Omental fat pad (tissue), 4 donors: ENCODE data around the gene ARX. TPM values are rescaled to one million over a fixed set of nuclear protein-coding genes. Genes with fewer than 3 reads are reported as not detected.

Source experiments
- ATAC-seq: fragments of 150-250 bp; one replicate; pipeline ENCODE4 v1.9.1; 2016; ENCODE audit warnings: mild to moderate bottlenecking, moderate library complexity; ENCODE audit not compliant: low FRiP score
- DNase-seq: peaks from one replicate; pipeline ENCODE4 v3.0.0-alpha.2; 2019; ENCODE audit warnings: low spot score
- total RNA-seq, 4 donors: library from RNA; depleted of rRNA; stranded (reverse); fragments of >200 nt; gene quantifications; one replicate each; pipeline ENCODE4 v1.1.0, GENCODE V29; 2016
- TF ChIP-seq, protein P1 (sequence below), 3 donors: fragments of 450-650 bp; IDR thresholded peaks; one replicate each; pipeline ENCODE4 v1.5.1; 2016 to 2017; ENCODE audit warnings: antibody characterized with exemption in 3 of 3, mild to moderate bottlenecking in 3 of 3, moderate library complexity in 2 of 3

ARX gene
- total RNA-seq, 4 donors from 2014 or later: not detected

DNA sequence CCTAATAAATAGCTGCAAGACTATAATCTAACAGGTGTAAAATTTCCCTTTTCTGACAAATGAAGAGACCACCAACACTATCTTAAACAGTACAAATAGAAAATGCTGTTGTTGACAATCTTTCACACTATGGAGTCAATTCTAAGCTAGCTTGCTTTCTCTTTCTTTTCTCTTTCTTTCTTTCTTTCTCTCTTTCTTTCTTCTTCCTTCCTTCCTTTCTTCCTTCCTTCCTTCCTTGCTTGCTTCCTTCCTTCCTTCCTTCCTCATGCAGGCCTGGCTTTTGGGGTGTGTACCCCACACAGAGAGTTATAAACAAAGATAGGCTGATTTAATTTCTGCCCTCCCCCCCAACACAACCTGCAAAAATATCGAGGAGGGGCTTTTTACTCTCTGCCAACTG is 8.1 kb upstream of the ARX start:
- DNase-seq: no peak
- TF ChIP-seq, protein P1, sequence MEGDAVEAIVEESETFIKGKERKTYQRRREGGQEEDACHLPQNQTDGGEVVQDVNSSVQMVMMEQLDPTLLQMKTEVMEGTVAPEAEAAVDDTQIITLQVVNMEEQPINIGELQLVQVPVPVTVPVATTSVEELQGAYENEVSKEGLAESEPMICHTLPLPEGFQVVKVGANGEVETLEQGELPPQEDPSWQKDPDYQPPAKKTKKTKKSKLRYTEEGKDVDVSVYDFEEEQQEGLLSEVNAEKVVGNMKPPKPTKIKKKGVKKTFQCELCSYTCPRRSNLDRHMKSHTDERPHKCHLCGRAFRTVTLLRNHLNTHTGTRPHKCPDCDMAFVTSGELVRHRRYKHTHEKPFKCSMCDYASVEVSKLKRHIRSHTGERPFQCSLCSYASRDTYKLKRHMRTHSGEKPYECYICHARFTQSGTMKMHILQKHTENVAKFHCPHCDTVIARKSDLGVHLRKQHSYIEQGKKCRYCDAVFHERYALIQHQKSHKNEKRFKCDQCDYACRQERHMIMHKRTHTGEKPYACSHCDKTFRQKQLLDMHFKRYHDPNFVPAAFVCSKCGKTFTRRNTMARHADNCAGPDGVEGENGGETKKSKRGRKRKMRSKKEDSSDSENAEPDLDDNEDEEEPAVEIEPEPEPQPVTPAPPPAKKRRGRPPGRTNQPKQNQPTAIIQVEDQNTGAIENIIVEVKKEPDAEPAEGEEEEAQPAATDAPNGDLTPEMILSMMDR (IDR thresholded peaks at IDR 0.05): no peak
- no peak for ATAC-seq

DNA sequence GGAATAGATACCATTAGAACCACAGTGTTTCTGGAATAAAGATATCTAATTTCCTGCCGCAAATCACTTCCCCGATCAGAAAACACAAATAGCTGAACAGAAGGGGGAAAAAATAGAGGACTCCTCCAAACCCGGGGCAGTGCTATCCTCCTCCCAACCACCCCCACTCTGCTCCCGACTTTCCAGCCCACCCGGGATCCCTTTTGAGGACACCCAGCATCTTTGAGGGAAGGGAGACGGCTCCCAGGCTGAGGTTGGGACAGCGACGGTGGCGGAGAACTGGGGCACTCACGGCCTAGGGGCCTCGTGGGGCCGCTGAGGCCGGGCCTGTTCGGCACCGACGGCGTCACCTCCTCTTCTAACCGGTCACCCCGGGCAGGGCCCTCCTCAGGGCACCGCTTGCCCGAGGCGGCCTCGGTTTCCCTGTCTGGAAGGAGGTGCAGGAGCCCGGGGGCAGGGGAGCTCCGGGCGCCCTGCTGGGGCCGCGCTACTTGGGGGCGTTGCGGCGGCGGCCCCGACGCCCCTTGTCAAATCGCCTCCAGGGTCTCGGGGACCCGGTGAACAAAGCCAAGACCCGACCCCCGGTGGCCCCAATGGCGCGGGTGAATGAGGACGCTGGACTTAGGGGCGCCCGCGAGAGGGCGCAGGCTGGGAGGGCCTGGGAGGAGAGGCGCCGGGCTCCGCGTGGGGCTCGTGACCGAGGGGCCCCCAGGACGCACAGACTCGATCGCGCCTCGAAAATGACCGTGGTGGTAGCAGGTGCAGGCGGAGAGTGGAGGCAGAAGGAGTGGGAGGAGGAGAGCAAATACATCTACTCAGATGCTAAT is 6.9 kb upstream of the ARX start:
- ATAC-seq: no peak
- TF ChIP-seq, protein P1 (IDR thresholded peaks at IDR 0.05): no peak
- no peak for DNase-seq

DNA sequence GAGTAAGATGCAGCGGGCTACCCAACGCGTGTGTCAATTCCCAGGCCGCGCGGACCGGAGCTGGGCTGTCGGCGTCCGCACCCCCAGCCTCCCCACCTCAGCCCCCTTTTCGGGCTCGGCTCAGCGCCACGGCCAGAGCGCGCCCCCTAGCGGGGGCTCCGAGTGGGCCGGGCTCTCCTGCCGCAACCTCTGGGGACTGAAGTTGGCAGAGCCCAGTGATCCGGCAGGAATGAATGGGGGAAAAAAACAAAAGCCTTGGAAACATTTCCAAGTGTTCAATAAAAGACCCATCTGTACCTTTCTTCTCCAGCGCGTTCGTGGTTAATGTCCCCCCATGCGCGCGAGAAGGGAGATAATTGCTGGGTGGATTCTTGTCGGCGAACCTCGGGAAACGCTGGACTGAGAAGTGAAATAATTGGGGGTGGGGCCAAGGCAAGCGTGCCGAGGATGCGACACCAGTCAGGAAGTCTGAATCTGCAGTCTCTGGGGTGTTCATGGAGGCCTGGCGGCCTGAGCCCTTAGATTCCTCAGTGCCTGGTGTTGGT is 5.2 kb upstream of the ARX start:
- DNase-seq (no peak), ATAC-seq (no peak)
- TF ChIP-seq, protein P1 (IDR thresholded peaks at IDR 0.05): no peak

DNA sequence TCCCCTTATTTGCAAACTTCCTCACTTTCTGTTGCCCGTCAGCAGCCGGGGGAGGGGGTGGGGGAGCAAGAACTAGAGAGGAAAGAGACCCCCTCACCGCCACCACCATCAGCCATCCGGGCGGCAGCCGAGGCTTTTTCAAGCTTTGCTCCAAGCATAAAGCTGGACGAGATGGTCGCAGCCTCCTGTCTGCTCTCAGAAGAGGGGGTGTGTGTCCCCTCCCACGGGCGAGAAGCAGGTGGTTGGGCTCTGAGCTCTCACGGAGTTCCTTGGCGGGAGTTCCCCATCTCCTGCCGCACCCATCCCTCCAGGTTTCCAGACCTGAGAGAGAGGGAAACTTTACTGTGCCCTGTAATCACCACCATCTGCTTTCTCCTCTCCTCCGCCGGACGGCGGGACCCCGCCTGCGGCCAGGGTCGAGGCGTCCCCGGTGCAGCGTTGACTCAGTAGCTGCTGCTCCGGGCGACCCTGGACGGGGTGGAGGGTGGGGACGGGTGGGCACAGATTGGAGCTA is 4.7 kb upstream of the ARX start:
- no peak for DNase-seq
- ATAC-seq: no peak
- TF ChIP-seq, protein P1 (IDR thresholded peaks at IDR 0.05): no peak

DNA sequence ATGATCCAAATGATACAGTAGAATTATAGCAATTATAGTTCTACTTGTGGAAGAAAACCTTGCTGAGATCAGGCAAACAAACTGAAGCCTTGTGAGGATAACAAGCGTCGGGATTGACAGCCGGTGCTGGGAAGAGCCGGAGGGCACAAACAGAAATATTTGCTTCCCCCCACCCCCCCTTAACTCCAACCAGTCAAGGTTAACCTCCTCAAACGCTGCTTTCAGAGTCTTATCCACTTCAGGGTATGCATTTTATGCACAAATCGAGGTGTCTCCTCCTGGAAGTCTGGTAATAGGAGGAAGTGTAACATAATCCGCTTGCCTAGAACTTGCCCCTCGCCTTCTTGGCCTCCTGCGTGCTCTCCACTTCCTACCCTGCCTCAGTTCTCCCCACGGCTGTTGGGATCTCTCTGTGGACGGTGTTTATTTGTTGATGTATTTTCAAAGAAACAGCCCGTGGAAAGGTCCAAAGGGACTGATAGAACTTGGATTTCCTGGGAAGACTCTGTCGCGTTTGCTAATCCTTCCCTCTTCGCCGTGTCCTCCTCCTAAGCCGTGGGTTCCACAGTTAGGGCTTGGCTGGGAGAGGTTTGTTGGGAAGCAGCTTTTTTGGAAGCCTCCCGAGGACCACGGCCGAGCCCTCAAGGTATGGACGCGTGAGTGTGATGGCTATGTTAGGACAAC is 4.1 kb upstream of the ARX start:
- DNase-seq: no peak
- no peak for ATAC-seq
- TF ChIP-seq, protein P1 (IDR thresholded peaks at IDR 0.05): no peak

DNA sequence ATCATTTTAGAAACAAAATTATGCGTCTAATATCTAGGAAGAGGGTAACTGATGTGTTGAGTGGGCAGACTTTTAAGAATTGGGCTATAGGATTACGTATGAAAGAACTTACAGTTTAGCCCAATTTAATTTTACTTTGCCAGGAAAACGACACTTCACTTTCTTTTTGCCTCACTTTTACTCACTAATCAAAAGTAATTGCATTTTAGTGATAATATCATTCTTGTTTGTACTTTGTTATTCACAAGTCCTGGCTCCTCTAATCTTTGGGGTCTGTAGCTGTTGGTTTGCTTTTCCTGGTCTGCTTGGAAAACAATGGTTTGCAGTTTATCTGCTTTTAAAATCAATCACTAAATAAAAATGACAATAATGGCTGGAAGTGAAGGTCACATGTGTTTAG is 2.9 kb upstream of the ARX start:
- TF ChIP-seq, protein P1 (IDR thresholded peaks at IDR 0.05): no peak
- ATAC-seq: no peak
- no peak for DNase-seq
